ENCODE measurements around the gene CRPPA.

CRPPA gene

GRCh38 chr7:16422917-16423316, 1.6 kb upstream of the CRPPA start:
- no peak for DNase-seq

- no peak for DNase-seq
Observed at GRCh38 chr7:16422103-16422435, 731 bp upstream of the CRPPA start.

GRCh38 chr7:16420649-16421332, 547 bp downstream of the CRPPA start:
- peak; percentile 76 to 84 for DNase-seq

GRCh38 chr7:16420329-16420648, 1.0 kb downstream of the CRPPA start:
- DNase-seq = no peak

- no peak for DNase-seq
Observed at GRCh38 chr7:16419859-16420258, 1.5 kb downstream of the CRPPA start.

GRCh38 chr7:16419126-16419525, 2.2 kb downstream of the CRPPA start:
- DNase-seq = no peak

GRCh38 chr7:16417906-16418305, 3.4 kb downstream of the CRPPA start:
- no peak for DNase-seq

GRCh38 chr7:16416289-16417282, 4.8 kb downstream of the CRPPA start:
- DNase-seq = no peak

- DNase-seq = no peak
Observed at GRCh38 chr7:16412274-16413254, 8.8 kb downstream of the CRPPA start.

GRCh38 chr7:16411391-16411790, 9.9 kb downstream of the CRPPA start:
- no peak for DNase-seq

GRCh38 chr7:16409777-16410176, 11.6 kb downstream of the CRPPA start:
- DNase-seq = no peak

- DNase-seq = no peak
Observed at GRCh38 chr7:16404636-16405035, 16.7 kb downstream of the CRPPA start.

- DNase-seq = no peak
Observed at GRCh38 chr7:16403475-16403874, 17.9 kb downstream of the CRPPA start.

GRCh38 chr7:16402940-16403339, 18.4 kb downstream of the CRPPA start:
- DNase-seq = no peak

- no peak for DNase-seq
Observed at GRCh38 chr7:16402091-16402490, 19.2 kb downstream of the CRPPA start.

- no peak for DNase-seq
Observed at GRCh38 chr7:16400893-16401275, 20.5 kb downstream of the CRPPA start.

- no peak for DNase-seq
Observed at GRCh38 chr7:16399916-16400892, 21.1 kb downstream of the CRPPA start.

- no peak for DNase-seq
Observed at GRCh38 chr7:16399265-16399831, 22.0 kb downstream of the CRPPA start.

- DNase-seq = no peak
Observed at GRCh38 chr7:16398146-16399017, 23.0 kb downstream of the CRPPA start.

GRCh38 chr7:16397501-16398145, 23.7 kb downstream of the CRPPA start:
- no peak for DNase-seq
